CD14-positive monocyte (primary cell): ENCODE measurements around the gene TMEM87A. TPM values are rescaled to one million over a fixed set of nuclear protein-coding genes. Genes with fewer than 3 reads are reported as not detected.

Experiments used
- DNase-seq, 3 donors: peaks; one replicate each; pipeline ENCODE4 v3.0.0-alpha.2; 2011 to 2022
- H2AFZ ChIP-seq: 2 replicates; pipeline ENCODE4 v1.6.0; 2012; ENCODE audit warnings: mild to moderate bottlenecking, low read depth, low read length, inconsistent platforms; ENCODE audit not compliant: insufficient read depth, poor library complexity, severe bottlenecking
- H3K27ac ChIP-seq, 2 donors: 1 replicate in 1 of 2; 2 replicates in 1 of 2; pipeline ENCODE4 v1.5.1; 2012 to 2013; ENCODE audit warnings: low read length in 2 of 2, control low read depth in 1 of 2, inconsistent platforms in 1 of 2, low read depth in 1 of 2, mild to moderate bottlenecking in 1 of 2
- H3K27me3 ChIP-seq, 2 donors: one replicate each; pipeline versions ENCODE4 v1.6.0 to v1.6.1; 2011 to 2013; ENCODE audit warnings: low read length in 2 of 2; ENCODE audit not compliant: control insufficient read depth in 2 of 2, insufficient read depth in 2 of 2
- H3K36me3 ChIP-seq, 2 donors: replicated peaks in 1 of 2; 1 replicate in 1 of 2; 2 replicates in 1 of 2; pipeline versions ENCODE4 v1.5.1 to v1.6.1; 2012 to 2013; ENCODE audit warnings: low read length in 2 of 2, control low read depth in 1 of 2, inconsistent platforms in 1 of 2, mild to moderate bottlenecking in 1 of 2; ENCODE audit not compliant: insufficient read depth in 2 of 2, control insufficient read depth in 1 of 2
- H3K4me1 ChIP-seq, 2 donors: 1 replicate in 1 of 2; 2 replicates in 1 of 2; pipeline versions ENCODE4 v1.5.1 to v1.6.1; 2012 to 2013; ENCODE audit warnings: low read length in 2 of 2, control low read depth in 1 of 2, inconsistent platforms in 1 of 2, mild to moderate bottlenecking in 1 of 2, moderate library complexity in 1 of 2; ENCODE audit not compliant: insufficient read depth in 2 of 2, control insufficient read depth in 1 of 2
- H3K4me2 ChIP-seq: replicated peaks from 2 replicates; pipeline ENCODE3; 2012; ENCODE audit warnings: low read length, moderate library complexity, mild to moderate bottlenecking; ENCODE audit not compliant: poor library complexity, severe bottlenecking; ENCODE audit errors: extremely low read depth
- H3K4me3 ChIP-seq, 3 experiments: fragments of 200-600 bp in 1 of 3; sonication (generic) in 1 of 3; replicated peaks in 1 of 3; 1 replicate in 2 of 3; 2 replicates in 1 of 3; pipeline ENCODE4 v1.5.1; 2011 to 2013; ENCODE audit warnings: low read length in 3 of 3, mild to moderate bottlenecking in 3 of 3, control low read depth in 2 of 3, low read depth in 2 of 3, inconsistent platforms in 1 of 3, moderate library complexity in 1 of 3
- H3K79me2 ChIP-seq: 2 replicates; pipeline ENCODE4 v1.6.0; 2012; ENCODE audit warnings: mild to moderate bottlenecking, control low read depth, inconsistent platforms, low read length, moderate library complexity; ENCODE audit not compliant: insufficient read depth
- H3K9ac ChIP-seq: 2 replicates; pipeline ENCODE4 v1.6.0; 2017; ENCODE audit warnings: low read length, mild to moderate bottlenecking; ENCODE audit not compliant: insufficient read depth, poor library complexity, severe bottlenecking
- H3K9me3 ChIP-seq, 2 donors: replicated peaks in 1 of 2; 1 replicate in 1 of 2; 2 replicates in 1 of 2; pipeline versions ENCODE4 v1.5.1 to v1.6.1; 2012 to 2013; ENCODE audit warnings: low read length in 2 of 2, control low read depth in 1 of 2; ENCODE audit not compliant: control insufficient read depth in 1 of 2, insufficient read depth in 1 of 2
- H4K20me1 ChIP-seq: 2 replicates; pipeline ENCODE4 v1.6.0; 2012; ENCODE audit warnings: mild to moderate bottlenecking, low read length, control low read depth, moderate library complexity; ENCODE audit not compliant: insufficient read depth
- H3K27ac Mint-ChIP-seq, 7 donors: one replicate each; pipeline ENCODE4 v1.8.0; 2020; ENCODE audit warnings: mild to moderate bottlenecking in 7 of 7, mixed read lengths in 7 of 7, moderate library complexity in 6 of 7, inconsistent platforms in 2 of 7
- H3K27me3 Mint-ChIP-seq, 3 donors: one replicate each; pipeline ENCODE4 v1.8.0; 2021 to 2022; ENCODE audit warnings: low read depth in 3 of 3, mild to moderate bottlenecking in 3 of 3, mixed read lengths in 3 of 3, moderate library complexity in 3 of 3, inconsistent platforms in 1 of 3
- H3K36me3 Mint-ChIP-seq, 2 donors: one replicate each; pipeline ENCODE4 v1.8.0; 2020; ENCODE audit warnings: mixed read lengths in 2 of 2, inconsistent platforms in 1 of 2, mild to moderate bottlenecking in 1 of 2
- H3K4me1 Mint-ChIP-seq: one replicate; pipeline ENCODE4 v1.8.0; 2020; ENCODE audit warnings: mild to moderate bottlenecking, mixed read lengths
- H3K4me3 Mint-ChIP-seq, 2 donors: one replicate each; pipeline ENCODE4 v1.8.0; 2020; ENCODE audit warnings: mild to moderate bottlenecking in 2 of 2, mixed read lengths in 2 of 2, moderate library complexity in 1 of 2
- H3K9me3 Mint-ChIP-seq, 7 donors: one replicate each; pipeline ENCODE4 v1.8.0; 2020 to 2022; ENCODE audit warnings: mixed read lengths in 7 of 7, mild to moderate bottlenecking in 6 of 7, moderate library complexity in 6 of 7, inconsistent platforms in 2 of 7
- WGBS: methylation state at CpG from one replicate; pipeline ENCODE4 v1.1.5; 2013; ENCODE audit warnings: missing lambda C conversion rate; ENCODE audit not compliant: insufficient coverage; 5-methylcytosine and 5-hydroxymethylcytosine counted together
- intact Hi-C, 2 donors: fragments of 100-400 bp; cut with micrococcal nuclease; formaldehyde crosslinking; loops; one replicate each; pipeline versions ENCODE4 v1.15.0 to v1.15.1; 2023
- polyA plus RNA-seq, 3 donors: library from polyadenylated mRNA; depleted of rRNA in 1 of 3; unstranded in 2 of 3; stranded (reverse) in 1 of 3; fragments of 300-500 nt in 2 of 3; fragments of >200 nt in 1 of 3; fragmentation: Illumina TruSeq in 2 of 3; gene quantifications; 1 replicate in 2 of 3; 2 replicates in 1 of 3; pipeline ENCODE4 v1.2.3, GENCODE V29; 2012 to 2021
- small RNA-seq: library from RNA; depleted of rRNA; stranded (forward); fragments of <200 nt; gene quantifications from one replicate; pipeline ENCODE3, GENCODE V24; 2012; ENCODE audit warnings: low read depth; ENCODE audit not compliant: insufficient read length
- TF ChIP-seq, protein P1 (sequence below): fragments of 200-600 bp; IDR thresholded peaks from one replicate; pipeline ENCODE4 v1.8.0; 2022; ENCODE audit warnings: antibody characterized with exemption, mild to moderate bottlenecking

Gene TMEM87A
- polyA plus RNA-seq, 3 donors, result 24.4 to 49.4 (median 39.3) TPM

DNA sequence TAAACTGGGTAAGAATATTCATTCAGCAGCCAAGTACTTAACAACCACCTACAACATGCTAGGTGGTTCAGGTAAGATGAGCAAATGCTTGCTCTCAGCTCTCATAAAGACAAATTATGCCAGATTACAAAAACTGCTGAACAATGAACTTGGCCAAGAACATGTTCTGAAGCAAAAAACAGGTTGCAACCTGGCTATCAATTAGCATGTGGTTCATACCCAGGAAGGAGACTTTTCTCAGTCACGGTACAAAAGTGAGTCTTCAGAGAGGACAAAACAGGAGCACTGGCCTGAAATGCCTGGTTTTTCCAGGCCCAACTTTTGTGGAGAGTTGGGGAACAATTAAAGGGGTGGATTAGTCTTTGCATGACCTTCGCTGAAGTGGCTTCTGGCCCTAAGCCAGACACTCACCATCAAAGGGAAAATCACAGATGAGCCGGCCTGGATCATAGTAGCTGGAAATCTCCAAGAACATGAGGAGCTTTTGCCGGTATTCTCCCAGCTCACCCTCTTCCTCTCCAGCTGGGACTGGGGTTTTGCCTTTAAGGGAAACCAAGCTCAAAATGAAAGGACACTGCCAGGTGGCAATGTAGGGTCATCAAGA, 109.2 kb downstream of the TMEM87A start:
- Histone ChIP-seq H2AFZ (no peak overlapping the region), H3K4me3 (no peak overlapping the region), H3K4me1 (peaks cover 4 to 17% of the 10 kb centered on the region in 2 donors), H3K9me3 (no peaks in the 10 kb centered on the region), H3K36me3 (peaks cover 97 to 100% of the 10 kb centered on the region in 2 donors), H3K27me3 (no peaks in the 10 kb centered on the region), H3K9ac (no peak overlapping the region), H4K20me1 (no peaks in the 10 kb centered on the region), H3K4me2 (no peak overlapping the region), H3K27ac (peak overlapping the region in 1 of 2 donors; percentile 49), H3K79me2 (no peaks in the 10 kb centered on the region)
- H3K27me3 Mint-ChIP-seq, result no peaks in the 10 kb centered on the region
- peak overlapping the region in 3 of 7 donors; percentile 3 to 74 (median 9) for H3K27ac Mint-ChIP-seq
- H3K4me1 Mint-ChIP-seq, result peaks cover 18% of the 10 kb centered on the region
- WGBS, result no CpG with 5 or more reads among the region's 4 CpGs
- H3K4me3 Mint-ChIP-seq, result no peak overlapping the region
- DNase-seq, result no peak
- H3K36me3 Mint-ChIP-seq, result peaks cover 93 to 97% of the 10 kb centered on the region in 2 donors
- intact Hi-C loops, result no loop called here
- peaks cover 0 to 1% (median 0%) of the 10 kb centered on the region in 7 donors for H3K9me3 Mint-ChIP-seq
- TF ChIP-seq, protein P1, sequence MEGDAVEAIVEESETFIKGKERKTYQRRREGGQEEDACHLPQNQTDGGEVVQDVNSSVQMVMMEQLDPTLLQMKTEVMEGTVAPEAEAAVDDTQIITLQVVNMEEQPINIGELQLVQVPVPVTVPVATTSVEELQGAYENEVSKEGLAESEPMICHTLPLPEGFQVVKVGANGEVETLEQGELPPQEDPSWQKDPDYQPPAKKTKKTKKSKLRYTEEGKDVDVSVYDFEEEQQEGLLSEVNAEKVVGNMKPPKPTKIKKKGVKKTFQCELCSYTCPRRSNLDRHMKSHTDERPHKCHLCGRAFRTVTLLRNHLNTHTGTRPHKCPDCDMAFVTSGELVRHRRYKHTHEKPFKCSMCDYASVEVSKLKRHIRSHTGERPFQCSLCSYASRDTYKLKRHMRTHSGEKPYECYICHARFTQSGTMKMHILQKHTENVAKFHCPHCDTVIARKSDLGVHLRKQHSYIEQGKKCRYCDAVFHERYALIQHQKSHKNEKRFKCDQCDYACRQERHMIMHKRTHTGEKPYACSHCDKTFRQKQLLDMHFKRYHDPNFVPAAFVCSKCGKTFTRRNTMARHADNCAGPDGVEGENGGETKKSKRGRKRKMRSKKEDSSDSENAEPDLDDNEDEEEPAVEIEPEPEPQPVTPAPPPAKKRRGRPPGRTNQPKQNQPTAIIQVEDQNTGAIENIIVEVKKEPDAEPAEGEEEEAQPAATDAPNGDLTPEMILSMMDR, result no peak

DNA sequence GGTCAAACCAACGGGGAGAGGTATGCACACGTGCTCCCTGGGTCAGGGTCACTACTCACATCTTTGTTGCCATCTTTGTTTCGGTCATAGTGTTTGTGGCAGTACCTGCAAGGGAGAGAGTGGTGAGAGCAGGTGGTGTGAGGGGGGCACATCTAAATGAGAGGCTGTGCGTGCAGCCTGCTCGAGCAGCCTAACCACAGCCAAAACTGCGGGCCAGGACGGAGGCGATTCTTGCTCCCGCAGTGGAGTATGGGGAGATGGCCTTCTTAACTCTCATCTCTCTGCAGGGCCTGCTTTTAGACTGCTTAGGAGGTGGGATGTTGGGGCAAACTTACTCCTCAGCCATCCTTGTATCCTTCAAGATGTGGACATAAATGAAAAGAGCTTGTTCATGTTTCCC, 109.9 kb downstream of the TMEM87A start:
- Histone ChIP-seq H3K36me3 (peaks cover 96 to 97% of the 10 kb centered on the region in 2 donors), H3K4me1 (peaks cover 9 to 20% of the 10 kb centered on the region in 2 donors), H3K27me3 (no peaks in the 10 kb centered on the region), H4K20me1 (no peaks in the 10 kb centered on the region), H3K27ac (peak overlapping the region in 1 of 2 donors; percentile 49), H3K9me3 (no peaks in the 10 kb centered on the region), H3K4me3 (no peak overlapping the region), H3K4me2 (no peak overlapping the region), H3K79me2 (no peaks in the 10 kb centered on the region), H3K9ac (no peak overlapping the region), H2AFZ (no peak overlapping the region)
- no peak overlapping the region for H3K4me3 Mint-ChIP-seq
- WGBS, result 100% methylated on average over 1 of the region's 9 CpGs
- H3K36me3 Mint-ChIP-seq, result peaks cover 92 to 94% of the 10 kb centered on the region in 2 donors
- no peak overlapping the region for H3K27ac Mint-ChIP-seq
- H3K9me3 Mint-ChIP-seq, result peaks cover 0 to 1% (median 0%) of the 10 kb centered on the region in 7 donors
- TF ChIP-seq, protein P1, result no peak
- H3K27me3 Mint-ChIP-seq, result no peaks in the 10 kb centered on the region
- peaks cover 19% of the 10 kb centered on the region for H3K4me1 Mint-ChIP-seq
- intact Hi-C loops, result no loop called here
- peak in 1 of 3 donors; percentile 1 for DNase-seq

Small RNA genes within 50 kb of the gene (small RNA-seq; reads per million reads assigned to genes)
- gene MIR627, result 5.2 reads per million, percentile 52 among the genes with 10 or more reads in this experiment

Other genes with a start within 250 kb of the TMEM87A start
- gene PLA2G4D, start 178.9 kb downstream of the TMEM87A start, polyA plus RNA-seq, result not detected
- not detected for gene PLA2G4F, start 116.8 kb downstream of the TMEM87A start, polyA plus RNA-seq
- gene VPS39, start 65.1 kb downstream of the TMEM87A start, polyA plus RNA-seq, result 100 to 1,000 TPM in 1 of 3 donors, 10 to 100 TPM in 2; 16.8 to 102 (median 25.8) TPM
- gene GANC, start 232 bp downstream of the TMEM87A start, polyA plus RNA-seq, result 10 to 100 TPM; 14.5 to 24.4 (median 21.1) TPM
- gene CAPN3, start 86.1 kb upstream of the TMEM87A start, polyA plus RNA-seq, result 10 to 100 TPM in 1 of 3 donors, 1 to 10 TPM in 2; 2.9 to 76.5 (median 3.6) TPM
- gene ZNF106, start 217.7 kb upstream of the TMEM87A start, polyA plus RNA-seq, result 100 to 1,000 TPM in 1 of 3 donors, 10 to 100 TPM in 2; 29.0 to 121 (median 69.2) TPM
- 100 to 1,000 TPM; 104 to 198 (median 187) TPM for gene SNAP23, start 222.2 kb upstream of the TMEM87A start, polyA plus RNA-seq